Measurements from ENCODE around the gene RYK.

RYK gene

DNA sequence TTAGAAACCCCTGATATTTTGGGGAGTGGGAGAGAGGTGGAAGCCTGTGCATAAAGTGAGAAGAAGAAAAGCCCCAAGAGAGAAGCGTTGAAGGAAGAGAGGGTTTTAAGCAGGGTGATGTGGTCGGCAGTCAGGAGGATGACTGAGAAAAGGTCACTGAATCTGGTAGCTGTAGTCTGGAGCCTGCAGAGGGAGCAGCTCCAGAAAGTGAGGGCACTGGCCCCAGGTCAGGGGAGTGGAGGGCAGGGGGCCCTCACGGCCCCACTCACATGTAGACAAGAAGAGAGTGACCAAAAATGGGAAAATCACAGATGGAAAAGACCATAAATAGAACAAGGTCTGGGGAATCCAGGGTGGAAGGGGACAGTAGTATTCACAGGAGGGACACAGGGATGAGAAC lies 105.5 kb downstream of the RYK start:
- TF ChIP-seq, protein P1, sequence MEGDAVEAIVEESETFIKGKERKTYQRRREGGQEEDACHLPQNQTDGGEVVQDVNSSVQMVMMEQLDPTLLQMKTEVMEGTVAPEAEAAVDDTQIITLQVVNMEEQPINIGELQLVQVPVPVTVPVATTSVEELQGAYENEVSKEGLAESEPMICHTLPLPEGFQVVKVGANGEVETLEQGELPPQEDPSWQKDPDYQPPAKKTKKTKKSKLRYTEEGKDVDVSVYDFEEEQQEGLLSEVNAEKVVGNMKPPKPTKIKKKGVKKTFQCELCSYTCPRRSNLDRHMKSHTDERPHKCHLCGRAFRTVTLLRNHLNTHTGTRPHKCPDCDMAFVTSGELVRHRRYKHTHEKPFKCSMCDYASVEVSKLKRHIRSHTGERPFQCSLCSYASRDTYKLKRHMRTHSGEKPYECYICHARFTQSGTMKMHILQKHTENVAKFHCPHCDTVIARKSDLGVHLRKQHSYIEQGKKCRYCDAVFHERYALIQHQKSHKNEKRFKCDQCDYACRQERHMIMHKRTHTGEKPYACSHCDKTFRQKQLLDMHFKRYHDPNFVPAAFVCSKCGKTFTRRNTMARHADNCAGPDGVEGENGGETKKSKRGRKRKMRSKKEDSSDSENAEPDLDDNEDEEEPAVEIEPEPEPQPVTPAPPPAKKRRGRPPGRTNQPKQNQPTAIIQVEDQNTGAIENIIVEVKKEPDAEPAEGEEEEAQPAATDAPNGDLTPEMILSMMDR (IDR thresholded peaks at IDR 0.05; ENCODE audit: borderline replicate concordance, insufficient read depth, low read depth, low read length): peak; percentile 30; the same call in 1 of the 2 replicates
- H3K4me3 ChIP-seq (ENCODE audit: low read depth, low read length): no peak overlapping the region

DNA sequence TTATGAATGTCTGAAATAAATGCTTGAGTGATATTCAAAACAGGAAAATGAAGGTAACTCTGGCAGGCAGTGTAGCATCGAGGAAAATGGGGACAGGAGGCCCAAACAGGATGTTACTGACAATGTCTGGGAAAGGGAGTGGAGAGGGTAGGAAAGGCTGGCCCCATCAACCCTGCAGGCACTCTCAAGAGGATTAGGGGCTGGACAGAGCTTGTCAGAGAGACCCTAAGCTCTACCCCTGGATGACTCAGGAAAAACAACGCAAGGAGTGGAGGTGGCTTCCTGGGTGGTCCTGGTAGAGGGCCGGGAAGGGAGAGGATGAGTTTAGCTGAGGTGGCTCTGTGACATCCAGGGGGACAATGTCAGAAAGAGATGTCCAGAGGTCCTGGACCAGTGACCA lies 106.0 kb downstream of the RYK start:
- TF ChIP-seq, protein P1 (IDR thresholded peaks at IDR 0.05; ENCODE audit: borderline replicate concordance, insufficient read depth, low read depth, low read length): no peak
- H3K4me3 ChIP-seq (ENCODE audit: low read depth, low read length): no peak overlapping the region

DNA sequence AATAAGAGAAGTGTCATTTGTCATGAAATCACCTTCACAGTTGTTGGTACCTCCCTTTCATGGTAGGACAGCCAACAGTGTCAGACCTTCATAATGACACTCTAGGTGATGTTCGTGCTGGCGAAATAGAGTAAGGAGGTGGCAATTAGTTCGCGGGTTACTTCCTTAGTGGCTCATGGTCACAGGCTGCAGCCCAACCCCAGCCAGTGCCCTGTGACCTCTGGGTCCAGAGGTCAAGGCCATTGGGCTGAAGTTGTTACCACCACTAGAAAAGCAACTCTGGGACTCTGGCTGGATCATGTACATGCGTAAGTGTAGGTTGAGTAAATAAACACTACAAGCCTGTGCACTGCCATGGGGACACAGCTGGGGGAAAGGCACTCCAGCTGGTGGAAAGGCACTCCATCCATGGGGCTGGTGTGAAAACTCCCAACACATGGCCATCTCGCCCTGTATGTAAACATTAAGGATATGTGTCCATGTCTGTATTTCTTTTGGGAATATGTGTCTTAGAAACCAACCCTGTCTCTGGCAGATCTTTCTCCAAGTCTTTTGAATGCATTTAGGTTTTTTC lies 106.7 kb downstream of the RYK start:
- TF ChIP-seq, protein P1 (IDR thresholded peaks at IDR 0.05; ENCODE audit: borderline replicate concordance, insufficient read depth, low read depth, low read length): no peak
- H3K4me3 ChIP-seq (ENCODE audit: low read depth, low read length): no peak overlapping the region

DNA sequence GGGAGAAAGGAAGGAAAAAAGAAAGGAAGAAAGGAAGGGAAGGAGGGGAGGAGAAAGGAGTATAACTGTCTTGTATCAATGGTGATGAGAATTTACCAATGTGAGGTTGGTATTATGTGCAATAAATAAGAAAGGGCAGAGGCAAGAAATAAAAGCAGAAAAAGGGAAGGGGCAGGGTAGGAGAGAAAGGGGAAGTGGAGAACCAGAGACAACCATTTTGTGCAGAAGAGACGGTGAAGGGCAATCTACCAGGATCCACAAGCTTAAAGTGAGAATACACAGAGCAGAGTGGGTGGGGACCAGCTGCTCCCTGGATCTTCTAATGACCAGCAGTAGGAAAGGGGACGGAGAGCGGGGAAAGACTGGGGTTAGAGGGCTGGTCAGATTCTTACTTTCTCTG lies 114.1 kb downstream of the RYK start:
- H3K4me3 ChIP-seq (ENCODE audit: low read depth, low read length): no peak overlapping the region
- TF ChIP-seq, protein P1 (IDR thresholded peaks at IDR 0.05; ENCODE audit: borderline replicate concordance, insufficient read depth, low read depth, low read length): no peak

DNA sequence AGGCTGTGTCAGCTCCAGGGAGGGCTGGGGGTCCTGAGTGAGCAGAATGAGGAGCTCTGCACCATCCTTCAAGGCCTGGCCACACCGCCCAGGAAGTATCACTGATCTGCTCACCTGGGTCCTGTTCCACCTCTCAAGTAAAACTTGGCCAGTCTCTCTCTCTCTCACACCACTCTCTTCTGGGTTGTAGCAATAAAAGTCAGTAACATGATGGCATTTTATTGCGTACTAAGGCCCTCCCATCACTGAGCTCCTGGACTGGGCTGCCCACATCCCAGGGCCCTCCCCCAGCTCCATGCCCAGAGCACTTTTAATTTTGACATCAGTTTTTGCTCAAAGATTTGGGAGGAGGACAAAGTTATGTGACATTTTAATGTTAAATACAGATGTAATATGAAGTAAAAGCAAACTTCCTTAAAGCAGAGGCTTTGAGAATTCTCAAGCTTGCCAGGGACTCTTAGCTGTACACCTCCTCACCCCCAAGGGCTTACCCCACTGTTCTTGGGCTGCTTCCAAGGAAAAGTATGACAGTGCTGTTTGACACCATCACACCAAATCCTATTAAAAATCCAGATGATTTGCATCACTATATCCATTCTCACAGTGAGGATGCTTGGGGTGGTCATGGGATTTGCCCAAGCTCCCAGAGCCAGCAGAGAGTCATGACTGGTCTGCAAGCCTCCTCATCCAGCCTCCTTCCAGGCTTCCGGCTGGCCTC lies 115.8 kb downstream of the RYK start:
- no peak overlapping the region for H3K4me3 ChIP-seq (ENCODE audit: low read depth, low read length)
- TF ChIP-seq, protein P1 (IDR thresholded peaks at IDR 0.05; ENCODE audit: borderline replicate concordance, insufficient read depth, low read depth, low read length): no peak

DNA sequence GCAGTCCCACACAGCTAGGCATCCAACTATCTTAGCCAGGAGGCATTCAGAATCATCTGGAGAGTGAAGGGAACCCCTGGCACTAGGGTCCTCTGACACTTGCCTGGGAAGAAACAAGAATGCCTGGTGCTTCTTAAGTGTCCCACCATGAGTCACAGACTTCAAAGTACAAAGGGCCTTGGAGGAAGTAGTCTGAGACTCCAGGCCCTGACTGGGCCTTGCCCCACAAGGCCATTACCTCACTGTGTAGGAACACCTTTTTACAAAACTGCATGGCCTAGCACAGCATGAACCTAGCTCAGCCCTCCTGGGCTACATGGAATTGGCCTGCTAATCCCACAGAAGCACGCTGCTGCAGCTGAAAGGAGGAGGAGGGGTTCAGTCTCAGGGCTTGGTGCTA lies 116.4 kb downstream of the RYK start:
- H3K4me3 ChIP-seq (ENCODE audit: low read depth, low read length): no peak overlapping the region
- TF ChIP-seq, protein P1 (IDR thresholded peaks at IDR 0.05; ENCODE audit: borderline replicate concordance, insufficient read depth, low read depth, low read length): no peak

DNA sequence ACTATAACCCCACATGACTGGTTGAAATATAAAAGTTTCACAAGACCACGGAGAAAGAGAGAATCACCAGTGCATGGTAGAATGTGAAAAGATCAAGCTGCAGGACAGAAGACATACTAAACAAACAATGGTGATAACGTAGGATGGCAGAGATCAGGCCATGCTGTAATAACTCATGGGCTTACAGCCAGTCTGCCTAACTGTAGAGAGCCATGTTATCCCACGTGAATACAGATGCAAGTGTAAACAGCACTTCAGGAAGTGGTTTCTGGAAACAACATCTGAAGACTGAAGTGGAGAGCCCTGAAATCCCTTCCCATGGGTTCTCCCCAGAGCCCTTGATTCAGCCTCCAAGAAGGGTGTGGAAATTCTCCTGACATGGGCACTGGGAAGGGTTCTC lies 117.7 kb downstream of the RYK start:
- TF ChIP-seq, protein P1 (IDR thresholded peaks at IDR 0.05; ENCODE audit: borderline replicate concordance, insufficient read depth, low read depth, low read length): no peak
- H3K4me3 ChIP-seq (ENCODE audit: low read depth, low read length): no peak overlapping the region

Measured in GM12875 (cell line).